Measurements from ENCODE around the gene CXCL10.

DNA sequence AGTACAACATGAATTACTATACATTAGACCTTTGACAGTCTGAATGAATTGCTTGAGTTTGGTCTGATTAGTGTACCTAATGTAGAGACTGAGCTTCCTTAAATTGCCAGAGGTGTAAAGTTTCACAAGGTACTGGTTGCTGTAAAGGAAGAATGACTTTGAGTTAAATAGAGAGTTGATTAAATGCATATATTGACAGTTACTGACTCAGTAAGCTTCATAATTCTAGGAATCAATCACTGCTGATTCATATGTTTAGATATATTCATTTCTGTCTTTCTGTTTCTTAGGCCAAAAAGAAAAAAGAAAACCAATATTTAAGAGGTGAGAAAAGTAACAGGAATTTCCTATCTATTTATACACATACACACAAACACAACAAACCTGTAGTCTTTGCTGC is 35.0 kb upstream of the CXCL10 start:
- TF ChIP-seq CTCF (conservative IDR thresholded peaks at IDR 0.05 in 1 of 2, IDR thresholded peaks at IDR 0.05 in 1 of 2; ENCODE audit: extremely low read depth in 1 of 2, insufficient read depth in 1 of 2, low read depth in 1 of 2, low read length in 2 of 2) (no peak), EZH2 (IDR thresholded peaks at IDR 0.05; ENCODE audit: borderline replicate concordance, low read length) (no peak)
